GM12878 (cell line): Measurements from ENCODE around the gene CCR3. TPM values are rescaled to one million over a fixed set of nuclear protein-coding genes. Genes with fewer than 3 reads are reported as not detected.

Experiments used
- ATAC-seq: fragments of 200-7000 bp; cut with Tn5 transposase; 3 replicates; pipeline ENCODE4 v1.9.1; 2020; ENCODE audit warnings: mild to moderate bottlenecking, moderate library complexity
- BruUV-seq: library from RNA; stranded (reverse); fragments of 400-500 nt; replicated peaks from 2 replicates; lab custom pipeline; 2021; lab: Mats Ljungman, UMichigan
- CTCF ChIA-PET: fragments of 300-600 bp; sonication (Branson Sonifier 250); formaldehyde crosslinking; extraction: SDS; loops from one replicate; lab custom pipeline; 2021; ENCODE audit warnings: inconsistent platforms; lab: Yijun Ruan, JAX
- POLR2A ChIA-PET: fragments of 350-600 bp; formaldehyde crosslinking; extraction: SDS; loops from one replicate; lab custom pipeline; 2021; ENCODE audit warnings: inconsistent platforms; lab: Charles Lee
- RAD21 ChIA-PET: fragments of 300-600 bp; sonication (Branson Sonifier 250); formaldehyde crosslinking; loops from one replicate; lab custom pipeline; 2023; ENCODE audit warnings: antibody characterized with exemption; ENCODE audit not compliant: unreplicated experiment; lab: Charles Lee
- SMC1A ChIA-PET: fragments of 300-600 bp; sonication (Branson Sonifier 250); formaldehyde crosslinking; loops from one replicate; lab custom pipeline; 2023; ENCODE audit not compliant: unreplicated experiment, uncharacterized antibody; lab: Charles Lee
- DNase-seq: peaks from one replicate; pipeline ENCODE4 v3.0.0-alpha.2; 2011; ENCODE audit warnings: low read depth, low spot score
- FAIRE-seq: peaks from 3 replicates; lab custom pipeline; 2011; peaks lifted over from hg19 to GRCh38; lab: Jason Lieb, UNC
- H2AFZ ChIP-seq: 2 replicates; pipeline ENCODE4 v1.6.0; 2011; ENCODE audit warnings: low read depth, low read length, control low read depth; ENCODE audit not compliant: control insufficient read depth
- H3K27ac ChIP-seq: 2 replicates; pipeline ENCODE4 v1.5.1; 2011; ENCODE audit warnings: control low read depth; ENCODE audit not compliant: control insufficient read depth, insufficient read depth
- H3K27me3 ChIP-seq, 2 experiments: replicated peaks in 1 of 2; 2 replicates each; pipeline versions ENCODE4 v1.6.0 to v1.6.1; 2011; ENCODE audit warnings: low read length in 1 of 2; ENCODE audit not compliant: control insufficient read depth in 2 of 2, insufficient read depth in 2 of 2
- H3K36me3 ChIP-seq, 2 experiments: 2 replicates each; pipeline ENCODE4 v1.5.1; 2011; ENCODE audit warnings: low read length in 1 of 2; ENCODE audit not compliant: control insufficient read depth in 2 of 2, insufficient read depth in 2 of 2
- H3K4me1 ChIP-seq: 2 replicates; pipeline ENCODE4 v1.6.1; 2011; ENCODE audit warnings: mild to moderate bottlenecking, low read length, moderate library complexity, mixed read lengths; ENCODE audit not compliant: control insufficient read depth, insufficient read depth
- H3K4me2 ChIP-seq: 2 replicates; pipeline ENCODE4 v1.6.0; 2011; ENCODE audit warnings: control low read depth; ENCODE audit not compliant: control insufficient read depth, insufficient read depth
- H3K4me3 ChIP-seq: fragments of 200-600 bp; sonication (generic); 2 replicates; pipeline ENCODE4 v1.5.1; 2016
- H3K79me2 ChIP-seq: 2 replicates; pipeline ENCODE4 v1.6.0; 2011; ENCODE audit warnings: low read length; ENCODE audit not compliant: control insufficient read depth, insufficient read depth
- H3K9ac ChIP-seq: 2 replicates; pipeline ENCODE4 v1.8.0; 2011; ENCODE audit warnings: low read length, control low read depth, mixed read lengths; ENCODE audit not compliant: control insufficient read depth, insufficient read depth
- H3K9me3 ChIP-seq: replicated peaks from 3 replicates; pipeline ENCODE4 v1.5.1; 2011; ENCODE audit warnings: mild to moderate bottlenecking, low read length; ENCODE audit not compliant: control insufficient read depth, insufficient read depth
- H4K20me1 ChIP-seq: 2 replicates; pipeline ENCODE4 v1.6.0; 2011; ENCODE audit not compliant: control insufficient read depth, insufficient read depth
- ASH2L ChIP-seq: fragments of 300-600, 200-600 bp; sonication (generic); IDR thresholded peaks from 2 replicates; pipeline ENCODE4 v1.6.1; 2017; ENCODE audit warnings: low read depth, mild to moderate bottlenecking, borderline replicate concordance
- CBFB ChIP-seq: IDR thresholded peaks from 2 replicates; pipeline ENCODE4 v1.6.1; 2016; ENCODE audit warnings: antibody characterized with exemption, low read depth
- CBX3 ChIP-seq: fragments of 200-600 bp; sonication (generic); IDR thresholded peaks from 2 replicates; pipeline ENCODE4 v1.6.1; 2016; ENCODE audit warnings: low read depth, borderline replicate concordance
- EED ChIP-seq: sonication (generic); IDR thresholded peaks from 2 replicates; pipeline ENCODE4 v1.6.1; 2016; ENCODE audit warnings: antibody characterized with exemption, low read depth
- ETV6 ChIP-seq, 2 experiments: fragments of 450-650 bp in 1 of 2; IDR thresholded peaks in 1 of 2; conservative IDR thresholded peaks in 1 of 2; 2 replicates each; pipeline ENCODE4 v1.6.1; 2014; ENCODE audit warnings: antibody characterized with exemption in 1 of 2, borderline replicate concordance in 1 of 2, low read depth in 1 of 2, mild to moderate bottlenecking in 1 of 2, moderate library complexity in 1 of 2
- NR2C2 ChIP-seq: IDR thresholded peaks from 2 replicates; pipeline ENCODE4 v1.6.1; 2011; ENCODE audit warnings: borderline replicate concordance, low read depth; ENCODE audit not compliant: control insufficient read depth, insufficient read length
- RBBP5 ChIP-seq: fragments of 200-600 bp; sonication (generic); conservative IDR thresholded peaks from 2 replicates; pipeline ENCODE4 v1.6.1; 2016
- SREBF2 ChIP-seq: IDR thresholded peaks from 2 replicates; pipeline ENCODE4 v1.6.1; 2012; ENCODE audit warnings: mild to moderate bottlenecking, low read length
- TARDBP ChIP-seq: IDR thresholded peaks from 2 replicates; pipeline ENCODE4 v1.6.1; 2016; ENCODE audit warnings: borderline replicate concordance
- WRNIP1 ChIP-seq: IDR thresholded peaks from 2 replicates; pipeline ENCODE4 v1.6.1; 2011; ENCODE audit warnings: low read depth, low read length, improper control_type of control experiment, borderline replicate concordance
- YY1 ChIP-seq: IDR thresholded peaks from 2 replicates; pipeline ENCODE4 v1.6.1; 2011; ENCODE audit warnings: low read depth, mild to moderate bottlenecking, low read length
- ZNF274 ChIP-seq: IDR thresholded peaks from one replicate; pipeline ENCODE4 v1.8.0; 2011; ENCODE audit not compliant: insufficient read length, insufficient read depth
- WGBS: methylation state at CpG from one replicate; pipeline ENCODE4 v1.1.6; 2016; ENCODE audit warnings: low lambda C conversion rate; ENCODE audit not compliant: insufficient replicate concordance, insufficient coverage; ENCODE audit errors: missing lambda C conversion rate; 5-methylcytosine and 5-hydroxymethylcytosine counted together
- in situ Hi-C: fragments of 300-500 bp; cut with MboI; formaldehyde crosslinking; loops from 9 replicates; pipeline ENCODE4 v1.14.3; 2018; ENCODE audit warnings: mixed read lengths
- intact Hi-C: fragments of 100-400 bp; cut with micrococcal nuclease; formaldehyde crosslinking; loops from one replicate; pipeline ENCODE4 v1.14.2; 2022; ENCODE audit not compliant: unreplicated experiment
- polyA plus RNA-seq, 11 experiments: library from polyadenylated mRNA; depleted of rRNA in 4 of 11; unstranded in 6 of 11; stranded (reverse) in 5 of 11; fragments of >200 nt; fragmentation: Nextera tagmentation in 4 of 11; fragmentation: Illumina TruSeq in 1 of 11; extraction: Ambion mirVana in 4 of 11; extraction: Trizol in 1 of 11; gene quantifications; 1 replicate in 1 of 11; 2 replicates in 10 of 11; pipeline versions ENCODE4 v1.2.1 to v1.2.3, GENCODE V29; 2011 to 2016; ENCODE audit warnings: inconsistent platforms in 2 of 11, missing spikeins in 2 of 11, low read depth in 1 of 11
- total RNA-seq, 4 experiments: library from RNA; depleted of rRNA in 3 of 4; stranded (reverse); fragments of >200 nt in 3 of 4; fragmentation: Illumina TruSeq in 1 of 4; extraction: Trizol in 1 of 4; gene quantifications; 2 replicates each; pipeline versions ENCODE4 v1.2.1 to v1.2.3, GENCODE V29; 2013 to 2021
- TF ChIP-seq, protein P1 (sequence below): fragments of 450-650 bp; IDR thresholded peaks from 2 replicates; pipeline ENCODE4 v1.6.1; 2016; ENCODE audit warnings: mild to moderate bottlenecking, moderate library complexity, borderline replicate concordance
- TF ChIP-seq, protein P2 (sequence below): fragments of 450-650 bp; formaldehyde crosslinking; IDR thresholded peaks from 2 replicates; pipeline ENCODE4 v1.5.0; 2022; ENCODE audit warnings: mild to moderate bottlenecking, missing genetic modification characterization
- TF ChIP-seq, protein P3 (sequence below): fragments of 450-650 bp; IDR thresholded peaks from 2 replicates; pipeline ENCODE4 v1.6.1; 2016; ENCODE audit warnings: mild to moderate bottlenecking

CCR3 gene
- total and polyA plus RNA-seq, 10 of the 15 experiments (the other 5 are each of a cell fraction or from before 2014, with no cell fraction given), result 0.13 to 0.78 (median 0.41) TPM; not detected in 1

DNA sequence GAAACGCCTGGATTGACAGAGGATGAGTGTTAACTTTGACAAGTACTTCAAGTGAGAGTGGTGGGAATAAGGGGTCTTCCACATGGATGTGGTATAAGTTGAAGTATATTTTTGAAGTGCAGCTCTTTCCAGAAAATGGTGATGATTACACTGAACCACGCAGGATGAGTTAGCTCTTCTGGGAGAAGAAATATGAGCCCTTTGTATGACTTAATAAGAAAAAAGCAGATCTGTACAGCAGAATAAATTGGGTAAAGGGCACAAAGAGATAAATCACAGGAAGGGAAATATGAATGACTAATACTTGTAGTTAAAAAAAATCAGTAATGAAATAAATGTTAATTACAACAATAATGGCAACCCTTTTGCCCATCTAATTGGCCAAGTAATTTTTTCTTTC lies 1.3 kb downstream of the CCR3 start (continued):
- TF ChIP-seq, protein P1, sequence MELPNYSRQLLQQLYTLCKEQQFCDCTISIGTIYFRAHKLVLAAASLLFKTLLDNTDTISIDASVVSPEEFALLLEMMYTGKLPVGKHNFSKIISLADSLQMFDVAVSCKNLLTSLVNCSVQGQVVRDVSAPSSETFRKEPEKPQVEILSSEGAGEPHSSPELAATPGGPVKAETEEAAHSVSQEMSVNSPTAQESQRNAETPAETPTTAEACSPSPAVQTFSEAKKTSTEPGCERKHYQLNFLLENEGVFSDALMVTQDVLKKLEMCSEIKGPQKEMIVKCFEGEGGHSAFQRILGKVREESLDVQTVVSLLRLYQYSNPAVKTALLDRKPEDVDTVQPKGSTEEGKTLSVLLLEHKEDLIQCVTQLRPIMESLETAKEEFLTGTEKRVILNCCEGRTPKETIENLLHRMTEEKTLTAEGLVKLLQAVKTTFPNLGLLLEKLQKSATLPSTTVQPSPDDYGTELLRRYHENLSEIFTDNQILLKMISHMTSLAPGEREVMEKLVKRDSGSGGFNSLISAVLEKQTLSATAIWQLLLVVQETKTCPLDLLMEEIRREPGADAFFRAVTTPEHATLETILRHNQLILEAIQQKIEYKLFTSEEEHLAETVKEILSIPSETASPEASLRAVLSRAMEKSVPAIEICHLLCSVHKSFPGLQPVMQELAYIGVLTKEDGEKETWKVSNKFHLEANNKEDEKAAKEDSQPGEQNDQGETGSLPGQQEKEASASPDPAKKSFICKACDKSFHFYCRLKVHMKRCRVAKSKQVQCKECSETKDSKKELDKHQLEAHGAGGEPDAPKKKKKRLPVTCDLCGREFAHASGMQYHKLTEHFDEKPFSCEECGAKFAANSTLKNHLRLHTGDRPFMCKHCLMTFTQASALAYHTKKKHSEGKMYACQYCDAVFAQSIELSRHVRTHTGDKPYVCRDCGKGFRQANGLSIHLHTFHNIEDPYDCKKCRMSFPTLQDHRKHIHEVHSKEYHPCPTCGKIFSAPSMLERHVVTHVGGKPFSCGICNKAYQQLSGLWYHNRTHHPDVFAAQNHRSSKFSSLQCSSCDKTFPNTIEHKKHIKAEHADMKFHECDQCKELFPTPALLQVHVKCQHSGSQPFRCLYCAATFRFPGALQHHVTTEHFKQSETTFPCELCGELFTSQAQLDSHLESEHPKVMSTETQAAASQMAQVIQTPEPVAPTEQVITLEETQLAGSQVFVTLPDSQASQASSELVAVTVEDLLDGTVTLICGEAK, result no peak
- no peak for TF ChIP-seq EED
- TF ChIP-seq RBBP5, result no peak
- TF ChIP-seq SREBF2, result no peak
- no peak for TF ChIP-seq TARDBP
- TF ChIP-seq WRNIP1, result no peak

DNA sequence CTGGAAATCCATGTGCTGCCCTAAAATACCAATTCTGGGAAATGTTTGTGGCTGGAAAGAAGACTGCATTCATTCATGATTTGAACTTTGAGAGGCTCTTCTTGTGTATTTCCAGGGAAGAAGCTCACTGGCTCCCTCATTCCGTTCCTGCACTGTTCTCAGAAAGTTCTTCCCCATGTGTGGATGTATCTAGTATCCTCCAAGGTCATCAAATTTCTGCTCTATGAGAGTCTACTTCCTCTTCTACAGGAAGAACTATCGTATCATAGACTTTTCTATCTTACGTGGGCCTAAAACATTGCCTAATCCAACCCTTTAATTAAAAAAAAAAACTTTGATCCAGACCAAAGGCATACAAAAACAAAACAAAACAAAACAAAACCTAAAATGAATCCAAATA lies 2.9 kb downstream of the CCR3 start:
- BruUV-seq, result no TSS peak
- H3K4me1 ChIP-seq, result peaks cover 3% of the 10 kb centered on the region; the same call in 1 of the 2 replicates
- no peak overlapping the region for H3K4me3 ChIP-seq
- H4K20me1 ChIP-seq, result no peaks in the 10 kb centered on the region
- 49% methylated on average over 3 of the region's 3 CpGs for WGBS
- H3K36me3 ChIP-seq, result no peaks in the 10 kb centered on the region
- TF ChIP-seq CBFB (no peak), ZNF274 (no peak), ASH2L (no peak), NR2C2 (no peak), ETV6 (conservative IDR thresholded peaks at IDR 0.05 in 1 of 2, IDR thresholded peaks at IDR 0.05 in 1 of 2; ENCODE audit: borderline replicate concordance in 1 of 2, low read depth in 1 of 2) (no peak), WRNIP1 (no peak), CBX3 (no peak), YY1 (no peak)
- TF ChIP-seq, protein P2, sequence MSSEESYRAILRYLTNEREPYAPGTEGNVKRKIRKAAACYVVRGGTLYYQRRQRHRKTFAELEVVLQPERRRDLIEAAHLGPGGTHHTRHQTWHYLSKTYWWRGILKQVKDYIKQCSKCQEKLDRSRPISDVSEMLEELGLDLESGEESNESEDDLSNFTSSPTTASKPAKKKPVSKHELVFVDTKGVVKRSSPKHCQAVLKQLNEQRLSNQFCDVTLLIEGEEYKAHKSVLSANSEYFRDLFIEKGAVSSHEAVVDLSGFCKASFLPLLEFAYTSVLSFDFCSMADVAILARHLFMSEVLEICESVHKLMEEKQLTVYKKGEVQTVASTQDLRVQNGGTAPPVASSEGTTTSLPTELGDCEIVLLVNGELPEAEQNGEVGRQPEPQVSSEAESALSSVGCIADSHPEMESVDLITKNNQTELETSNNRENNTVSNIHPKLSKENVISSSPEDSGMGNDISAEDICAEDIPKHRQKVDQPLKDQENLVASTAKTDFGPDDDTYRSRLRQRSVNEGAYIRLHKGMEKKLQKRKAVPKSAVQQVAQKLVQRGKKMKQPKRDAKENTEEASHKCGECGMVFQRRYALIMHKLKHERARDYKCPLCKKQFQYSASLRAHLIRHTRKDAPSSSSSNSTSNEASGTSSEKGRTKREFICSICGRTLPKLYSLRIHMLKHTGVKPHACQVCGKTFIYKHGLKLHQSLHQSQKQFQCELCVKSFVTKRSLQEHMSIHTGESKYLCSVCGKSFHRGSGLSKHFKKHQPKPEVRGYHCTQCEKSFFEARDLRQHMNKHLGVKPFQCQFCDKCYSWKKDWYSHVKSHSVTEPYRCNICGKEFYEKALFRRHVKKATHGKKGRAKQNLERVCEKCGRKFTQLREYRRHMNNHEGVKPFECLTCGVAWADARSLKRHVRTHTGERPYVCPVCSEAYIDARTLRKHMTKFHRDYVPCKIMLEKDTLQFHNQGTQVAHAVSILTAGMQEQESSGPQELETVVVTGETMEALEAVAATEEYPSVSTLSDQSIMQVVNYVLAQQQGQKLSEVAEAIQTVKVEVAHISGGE (CRISPR knock-in tag), result no peak
- TF ChIP-seq, protein P3, sequence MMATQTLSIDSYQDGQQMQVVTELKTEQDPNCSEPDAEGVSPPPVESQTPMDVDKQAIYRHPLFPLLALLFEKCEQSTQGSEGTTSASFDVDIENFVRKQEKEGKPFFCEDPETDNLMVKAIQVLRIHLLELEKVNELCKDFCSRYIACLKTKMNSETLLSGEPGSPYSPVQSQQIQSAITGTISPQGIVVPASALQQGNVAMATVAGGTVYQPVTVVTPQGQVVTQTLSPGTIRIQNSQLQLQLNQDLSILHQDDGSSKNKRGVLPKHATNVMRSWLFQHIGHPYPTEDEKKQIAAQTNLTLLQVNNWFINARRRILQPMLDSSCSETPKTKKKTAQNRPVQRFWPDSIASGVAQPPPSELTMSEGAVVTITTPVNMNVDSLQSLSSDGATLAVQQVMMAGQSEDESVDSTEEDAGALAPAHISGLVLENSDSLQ, result no peak
- DNase-seq (no peak), FAIRE-seq (no peak), ATAC-seq (no peak)
- ChIA-PET POLR2A (no interaction called here), RAD21 (no interaction called here), SMC1A (interaction anchor here (1.2 kb wide), 1 partner anchor 11 kb away, joined by 3 read pairs; no protein-coding TSS in a partner anchor), CTCF (interaction anchor here (0.6 to 0.9 kb wide), 2 partner anchors 29 to 124 kb away, joined by 3 to 4 read pairs; no protein-coding TSS in a partner anchor)
- H3K9me3 ChIP-seq, result no peaks in the 10 kb centered on the region
- no peak overlapping the region for H2AFZ ChIP-seq
- H3K79me2 ChIP-seq, result no peaks in the 10 kb centered on the region
- H3K4me2 ChIP-seq, result no peak overlapping the region
- intact Hi-C loops, result no loop called here
- in situ Hi-C loops, result no loop called here
- H3K27me3 ChIP-seq, result peaks cover 0 to 4% of the 10 kb centered on the region in 2 experiments; a peak in 2 of 4 replicates
- H3K9ac ChIP-seq, result no peak overlapping the region
- no peak overlapping the region for H3K27ac ChIP-seq
